Progenitor cell of endocrine pancreas (in vitro differentiated cells): ENCODE measurements around the gene GPRIN1. TPM values are rescaled to one million over a fixed set of nuclear protein-coding genes. Genes with fewer than 3 reads are reported as not detected.
"Not testable (repeated sequence)": the region's sequence is repeated elsewhere in the genome, so short reads cannot be mapped to it uniquely, and the experiment has no call there.

Experiments used
- DNase-seq: peaks from one replicate; pipeline ENCODE4 v3.0.0; 2021; ENCODE audit warnings: low spot score; ENCODE audit not compliant: unreplicated experiment
- H3K27ac Mint-ChIP-seq: 2 replicates; pipeline ENCODE4 v1.8.0; 2021; ENCODE audit warnings: mild to moderate bottlenecking, moderate library complexity, mixed read lengths
- H3K27me3 Mint-ChIP-seq: 2 replicates; pipeline ENCODE4 v1.8.0; 2021; ENCODE audit warnings: mixed read lengths
- H3K36me3 Mint-ChIP-seq: 2 replicates; pipeline ENCODE4 v1.8.0; 2022; ENCODE audit warnings: mixed read lengths; ENCODE audit not compliant: insufficient read depth
- H3K4me1 Mint-ChIP-seq: 2 replicates; pipeline ENCODE4 v1.8.0; 2021; ENCODE audit warnings: low read depth, mixed read lengths
- H3K4me3 Mint-ChIP-seq: 2 replicates; pipeline ENCODE4 v1.8.0; 2021; ENCODE audit warnings: low read depth, mild to moderate bottlenecking, moderate library complexity, mixed read lengths
- H3K9me3 Mint-ChIP-seq: 2 replicates; pipeline ENCODE4 v1.8.0; 2021; ENCODE audit warnings: low read depth, mixed read lengths
- total RNA-seq: library from RNA; stranded (reverse); gene quantifications from 2 replicates; pipeline ENCODE4 v1.2.1, GENCODE V29; 2021
- TF ChIP-seq, protein P1 (sequence below): fragments of 200-600 bp; sonication (generic); IDR thresholded peaks from one replicate; pipeline ENCODE4 v1.5.0; 2021; ENCODE audit warnings: antibody characterized with exemption, mild to moderate bottlenecking; ENCODE audit not compliant: unreplicated experiment

The GPRIN1 gene
- total RNA-seq, 1 donor from 2014 or later, result 5.9 TPM

DNA sequence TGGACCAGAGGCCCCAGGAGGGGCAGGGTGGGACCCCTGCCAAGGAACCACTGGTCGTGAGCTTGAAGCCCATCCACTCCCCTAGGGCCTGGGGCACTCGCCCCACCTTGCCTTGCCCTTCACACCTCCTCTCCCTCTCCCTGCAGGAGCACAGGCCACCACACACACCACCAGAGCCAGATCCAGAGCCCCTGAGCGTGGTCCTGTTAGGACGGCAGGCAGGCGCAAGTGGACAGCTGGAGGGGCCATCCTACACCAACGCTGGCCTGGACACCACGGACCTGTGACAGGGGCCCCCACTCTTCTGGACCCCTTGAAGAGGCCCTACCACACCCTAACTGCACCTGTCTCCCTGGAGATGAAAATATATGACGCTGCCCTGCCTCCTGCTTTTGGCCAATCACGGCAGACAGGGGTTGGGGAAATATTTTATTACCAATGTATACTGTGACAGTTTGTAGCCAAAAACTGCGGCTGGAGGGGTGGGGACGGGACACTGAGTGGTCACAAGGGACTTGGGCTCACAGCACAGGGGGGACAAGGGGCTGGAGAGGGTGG is 14.5 kb downstream of the GPRIN1 start:
- H3K9me3 Mint-ChIP-seq, result no peaks in the 10 kb centered on the region
- TF ChIP-seq, protein P1, sequence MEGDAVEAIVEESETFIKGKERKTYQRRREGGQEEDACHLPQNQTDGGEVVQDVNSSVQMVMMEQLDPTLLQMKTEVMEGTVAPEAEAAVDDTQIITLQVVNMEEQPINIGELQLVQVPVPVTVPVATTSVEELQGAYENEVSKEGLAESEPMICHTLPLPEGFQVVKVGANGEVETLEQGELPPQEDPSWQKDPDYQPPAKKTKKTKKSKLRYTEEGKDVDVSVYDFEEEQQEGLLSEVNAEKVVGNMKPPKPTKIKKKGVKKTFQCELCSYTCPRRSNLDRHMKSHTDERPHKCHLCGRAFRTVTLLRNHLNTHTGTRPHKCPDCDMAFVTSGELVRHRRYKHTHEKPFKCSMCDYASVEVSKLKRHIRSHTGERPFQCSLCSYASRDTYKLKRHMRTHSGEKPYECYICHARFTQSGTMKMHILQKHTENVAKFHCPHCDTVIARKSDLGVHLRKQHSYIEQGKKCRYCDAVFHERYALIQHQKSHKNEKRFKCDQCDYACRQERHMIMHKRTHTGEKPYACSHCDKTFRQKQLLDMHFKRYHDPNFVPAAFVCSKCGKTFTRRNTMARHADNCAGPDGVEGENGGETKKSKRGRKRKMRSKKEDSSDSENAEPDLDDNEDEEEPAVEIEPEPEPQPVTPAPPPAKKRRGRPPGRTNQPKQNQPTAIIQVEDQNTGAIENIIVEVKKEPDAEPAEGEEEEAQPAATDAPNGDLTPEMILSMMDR, result no peak
- DNase-seq, result no peak
- peaks cover 25% of the 10 kb centered on the region for H3K27me3 Mint-ChIP-seq
- peaks cover 1% of the 10 kb centered on the region for H3K36me3 Mint-ChIP-seq
- H3K4me1 Mint-ChIP-seq, result no peaks in the 10 kb centered on the region
- no peak overlapping the region for H3K4me3 Mint-ChIP-seq
- no peak overlapping the region for H3K27ac Mint-ChIP-seq

DNA sequence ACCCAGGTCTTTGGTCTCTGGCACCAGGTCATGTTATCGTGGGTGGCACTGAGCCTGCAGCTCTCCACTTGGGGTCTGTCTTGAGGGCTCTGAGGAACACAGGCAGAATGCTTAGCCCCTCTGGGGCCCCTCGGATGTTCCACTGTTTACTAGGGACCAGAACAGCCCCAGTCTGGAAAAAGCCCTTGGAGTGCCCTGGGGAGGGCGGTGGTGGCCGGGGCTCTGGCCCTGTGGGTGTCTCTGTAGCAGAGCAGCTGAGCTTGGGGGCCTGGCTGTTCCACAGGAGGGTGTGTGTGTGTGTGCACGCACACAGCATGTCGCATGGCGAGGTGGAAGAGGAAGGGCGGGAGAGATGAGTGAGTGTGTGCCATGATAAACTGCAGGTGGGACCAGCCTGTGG is 15.4 kb downstream of the GPRIN1 start:
- TF ChIP-seq, protein P1, result no peak
- DNase-seq, result no peak
- H3K36me3 Mint-ChIP-seq, result peaks cover 1% of the 10 kb centered on the region
- peaks cover 25% of the 10 kb centered on the region for H3K27me3 Mint-ChIP-seq
- no peaks in the 10 kb centered on the region for H3K9me3 Mint-ChIP-seq
- no peak overlapping the region for H3K27ac Mint-ChIP-seq
- H3K4me3 Mint-ChIP-seq, result no peak overlapping the region
- no peaks in the 10 kb centered on the region for H3K4me1 Mint-ChIP-seq

DNA sequence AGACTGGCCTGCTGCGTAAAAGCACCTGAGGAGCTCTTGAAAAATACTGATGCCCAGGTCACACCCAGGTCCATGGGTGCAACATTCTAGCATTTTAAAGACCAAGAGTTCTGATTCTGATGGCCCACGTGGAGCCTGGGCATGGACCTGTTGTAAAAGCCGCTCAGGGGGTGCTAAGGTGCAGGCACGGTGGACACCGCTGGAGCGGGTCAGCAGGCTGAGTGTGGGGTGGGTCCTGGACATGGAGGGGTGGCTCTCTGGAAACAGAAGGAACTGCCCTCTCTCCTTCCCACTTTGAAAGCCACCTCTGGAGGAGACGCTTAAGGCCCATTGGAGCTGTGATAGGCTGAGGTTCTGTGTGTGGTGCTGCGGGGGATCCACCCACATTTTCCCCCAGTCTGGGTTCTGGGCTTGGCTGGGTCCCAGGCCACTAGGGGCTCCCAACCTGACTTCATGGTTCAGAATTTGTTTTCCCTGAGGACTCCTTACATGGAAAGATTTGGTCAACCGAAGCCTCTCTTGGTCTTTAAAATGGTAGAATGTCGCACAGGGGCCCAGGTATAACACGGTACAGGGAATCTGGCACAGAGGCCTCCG is 16.6 kb downstream of the GPRIN1 start:
- no peak overlapping the region for H3K4me3 Mint-ChIP-seq
- TF ChIP-seq, protein P1, result no peak

DNA sequence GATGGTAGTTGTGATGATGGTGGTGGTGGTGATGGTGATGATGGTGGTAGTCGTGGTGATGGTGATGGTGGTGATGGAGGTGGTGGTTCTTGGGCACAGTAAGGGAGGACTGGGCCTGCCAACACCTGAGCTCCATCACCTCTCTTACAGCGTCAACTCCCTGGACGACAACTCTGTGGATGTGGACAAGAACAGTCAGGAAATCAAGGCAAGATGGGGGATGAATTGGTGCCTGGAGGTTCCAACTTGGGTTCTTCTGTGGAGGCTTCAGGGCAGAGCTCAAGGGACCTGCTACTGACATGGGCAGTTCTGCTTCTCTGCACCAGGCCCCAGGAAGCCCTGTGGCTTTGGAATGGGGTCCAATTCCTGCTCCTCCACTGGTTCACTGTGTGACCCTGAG is 17.4 kb downstream of the GPRIN1 start:
- Mint-ChIP-seq H3K27ac (no peak overlapping the region), H3K4me3 (no peak overlapping the region), H3K36me3 (no peaks in the 10 kb centered on the region), H3K27me3 (peaks cover 23% of the 10 kb centered on the region), H3K9me3 (no peaks in the 10 kb centered on the region), H3K4me1 (no peaks in the 10 kb centered on the region)
- TF ChIP-seq, protein P1, result no peak
- DNase-seq, result no peak

More for the DNA sequence above, 16.6 kb downstream of the GPRIN1 start:
- peaks cover under 1% of the 10 kb centered on the region for H3K36me3 Mint-ChIP-seq
- H3K27me3 Mint-ChIP-seq, result peaks cover 20% of the 10 kb centered on the region
- H3K9me3 Mint-ChIP-seq, result no peaks in the 10 kb centered on the region
- H3K27ac Mint-ChIP-seq, result no peak overlapping the region
- DNase-seq, result no peak
- H3K4me1 Mint-ChIP-seq, result no peaks in the 10 kb centered on the region

DNA sequence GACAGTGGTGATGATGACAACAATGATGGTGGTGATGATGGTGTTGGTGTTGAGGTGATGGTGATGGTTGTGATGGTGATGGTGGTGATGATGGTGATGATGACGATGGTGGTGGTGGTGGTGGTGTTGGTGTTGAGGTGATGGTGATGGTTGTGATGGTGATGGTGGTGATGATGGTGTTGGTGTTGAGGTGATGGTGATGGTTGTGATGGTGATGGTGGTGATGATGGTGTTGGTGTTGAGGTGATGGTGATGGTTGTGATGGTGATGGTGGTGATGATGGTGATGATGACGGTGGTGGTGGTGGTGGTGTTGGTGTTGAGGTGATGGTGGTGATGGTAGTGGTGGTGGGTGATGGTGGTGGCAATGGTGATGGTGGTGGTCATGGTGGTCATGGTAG is 18.3 kb downstream of the GPRIN1 start:
- not testable (repeated sequence) for H3K9me3 Mint-ChIP-seq

More for the DNA sequence above, 18.3 kb downstream of the GPRIN1 start:
- H3K27me3 Mint-ChIP-seq, result peaks cover 23% of the 10 kb centered on the region
- DNase-seq, H3K36me3 Mint-ChIP-seq, H3K4me3 Mint-ChIP-seq, H3K27ac Mint-ChIP-seq, H3K4me1 Mint-ChIP-seq: not testable (repeated sequence)
